ENCODE data around the gene DNAH9.
A peak's percentile ranks its signal among the peaks of the same experiment; 100 is the strongest.

Gene DNAH9

DNA sequence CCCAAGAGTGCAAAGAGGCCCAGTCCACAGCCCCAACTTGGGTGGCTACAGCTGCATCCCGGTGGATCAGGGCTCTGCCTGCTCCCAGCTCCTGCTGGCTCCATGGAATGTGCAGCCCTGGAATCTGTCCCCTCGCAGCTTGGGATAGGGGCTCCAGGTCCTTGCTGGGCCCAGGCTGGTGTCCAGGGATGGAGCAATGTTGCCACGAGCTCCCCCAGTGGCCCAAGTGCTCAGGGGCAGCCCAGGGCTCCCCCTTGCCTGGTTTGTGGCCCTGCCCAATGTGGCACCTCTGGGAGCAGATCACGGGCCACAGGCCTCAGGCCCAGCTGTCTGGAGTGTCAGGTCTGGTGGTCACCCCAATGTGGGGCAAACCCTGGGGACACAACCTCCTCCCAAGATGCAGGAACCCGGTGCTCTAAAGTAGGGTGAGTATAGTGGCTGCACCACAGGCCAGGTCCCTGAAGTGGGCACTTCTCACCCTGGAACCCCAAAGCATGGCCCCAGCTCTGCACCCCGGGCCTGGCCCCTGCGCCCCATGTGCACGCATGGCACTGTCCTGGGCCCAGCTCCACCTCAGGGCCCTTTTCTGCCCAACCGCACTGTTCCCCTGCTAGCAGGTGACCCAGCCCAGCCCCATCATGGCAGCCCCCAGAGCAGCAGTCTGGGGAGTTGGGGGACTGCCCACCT, 14.8 kb upstream of the DNAH9 start:
- Histone ChIP-seq H3K4me2 (ENCODE audit: low read length) (no peak overlapping the region), H3K4ac (ENCODE audit: low read depth, low read length) (no peak overlapping the region), H4K5ac (ENCODE audit: low read length) (no peak overlapping the region), H4K8ac (ENCODE audit: low read depth, low read length) (no peak overlapping the region), H2BK15ac (replicated peaks; ENCODE audit: low read depth) (no peak overlapping the region), H2AK5ac (ENCODE audit: low read length) (no peak overlapping the region), H3K18ac (ENCODE audit: low read length) (no peak overlapping the region), H3K79me2 (ENCODE audit: control insufficient read depth, insufficient read depth, low read length) (no peaks in the 10 kb centered on the region), H3K56ac (ENCODE audit: low read length) (no peak overlapping the region), H3K4me3 (ENCODE audit: low read length) (no peak overlapping the region), H3K79me1 (ENCODE audit: low read length) (no peaks in the 10 kb centered on the region), H2BK5ac (ENCODE audit: low read length) (no peak overlapping the region), H3K27me3 (ENCODE audit: insufficient read depth, low read length, poor library complexity) (no peaks in the 10 kb centered on the region), H3K9ac (ENCODE audit: low read length) (no peak overlapping the region), H3K36me3 (ENCODE audit: control insufficient read depth, insufficient read depth, low read length) (no peaks in the 10 kb centered on the region), H3K23ac (ENCODE audit: low read length) (no peak overlapping the region), H3K27ac (ENCODE audit: low read depth, low read length) (no peak overlapping the region), H2BK120ac (ENCODE audit: low read depth, low read length) (no peak overlapping the region), H3K4me1 (ENCODE audit: control insufficient read depth, low read depth, low read length) (no peaks in the 10 kb centered on the region)
- no CpG with 5 or more reads among the region's 9 CpGs for WGBS (ENCODE audit: extremely low coverage, insufficient coverage, low lambda C conversion rate)
- DNase-seq: no peak

DNA sequence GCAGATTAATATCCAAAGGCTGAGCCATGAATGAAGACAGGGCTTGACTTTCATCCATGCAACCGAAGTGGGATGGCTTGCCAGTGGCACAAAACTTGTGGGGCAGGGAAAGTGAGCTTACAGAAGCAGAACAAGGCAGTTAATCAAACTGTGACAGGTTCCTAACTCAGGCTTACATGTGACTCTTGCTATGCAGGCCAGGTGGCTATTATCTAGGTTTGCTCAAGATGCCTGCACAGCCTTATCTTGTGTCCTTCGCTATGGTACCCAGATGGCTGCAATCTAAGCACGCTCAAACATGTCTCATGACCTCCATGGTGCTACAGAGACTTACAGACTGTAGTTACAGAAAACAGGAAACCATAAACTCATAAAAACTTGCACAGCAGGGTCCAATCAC, 8.6 kb upstream of the DNAH9 start:
- no peak overlapping the region for H3K4me3 ChIP-seq (ENCODE audit: low read length)
- no peak overlapping the region for H3K23ac ChIP-seq (ENCODE audit: low read length)
- H4K8ac ChIP-seq (ENCODE audit: low read depth, low read length): no peak overlapping the region
- no peak overlapping the region for H3K27ac ChIP-seq (ENCODE audit: low read depth, low read length)
- no peak overlapping the region for H3K4me2 ChIP-seq (ENCODE audit: low read length)
- no peaks in the 10 kb centered on the region for H3K79me2 ChIP-seq (ENCODE audit: control insufficient read depth, insufficient read depth, low read length)
- H3K56ac ChIP-seq (ENCODE audit: low read length): no peak overlapping the region
- H2BK15ac ChIP-seq (replicated peaks; ENCODE audit: low read depth): no peak overlapping the region
- H3K9ac ChIP-seq (ENCODE audit: low read length): no peak overlapping the region
- H3K4me1 ChIP-seq (ENCODE audit: control insufficient read depth, low read depth, low read length): peaks cover 4% of the 10 kb centered on the region
- no peak for DNase-seq
- no peak overlapping the region for H3K18ac ChIP-seq (ENCODE audit: low read length)
- no peaks in the 10 kb centered on the region for H3K79me1 ChIP-seq (ENCODE audit: low read length)
- no peak overlapping the region for H2BK120ac ChIP-seq (ENCODE audit: low read depth, low read length)
- H3K27me3 ChIP-seq (ENCODE audit: insufficient read depth, low read length, poor library complexity): no peaks in the 10 kb centered on the region
- no peak overlapping the region for H2AK5ac ChIP-seq (ENCODE audit: low read length)
- no peak overlapping the region for H4K5ac ChIP-seq (ENCODE audit: low read length)
- WGBS (ENCODE audit: extremely low coverage, insufficient coverage, low lambda C conversion rate): no CpG with 5 or more reads among the region's 3 CpGs
- no peak overlapping the region for H3K4ac ChIP-seq (ENCODE audit: low read depth, low read length)
- no peak overlapping the region for H2BK5ac ChIP-seq (ENCODE audit: low read length)
- H3K36me3 ChIP-seq (ENCODE audit: control insufficient read depth, insufficient read depth, low read length): no peaks in the 10 kb centered on the region

GRCh38 chr17:11601661-11602060, 3.4 kb downstream of the DNAH9 start:
- no peak overlapping the region for H4K5ac ChIP-seq (ENCODE audit: low read length)
- no peak overlapping the region for H3K4me2 ChIP-seq (ENCODE audit: low read length)
- no peak for DNase-seq
- no peak overlapping the region for H3K4me3 ChIP-seq (ENCODE audit: low read length)
- H3K79me2 ChIP-seq (ENCODE audit: control insufficient read depth, insufficient read depth, low read length): no peaks in the 10 kb centered on the region
- no peaks in the 10 kb centered on the region for H3K27me3 ChIP-seq (ENCODE audit: insufficient read depth, low read length, poor library complexity)
- no peak overlapping the region for H3K9ac ChIP-seq (ENCODE audit: low read length)
- no CpG with 5 or more reads among the region's 5 CpGs for WGBS (ENCODE audit: extremely low coverage, insufficient coverage, low lambda C conversion rate)
- H3K56ac ChIP-seq (ENCODE audit: low read length): no peak overlapping the region
- peaks cover 3% of the 10 kb centered on the region for H3K4me1 ChIP-seq (ENCODE audit: control insufficient read depth, low read depth, low read length)
- H2BK120ac ChIP-seq (ENCODE audit: low read depth, low read length): no peak overlapping the region
- no peak overlapping the region for H3K27ac ChIP-seq (ENCODE audit: low read depth, low read length)
- no peak overlapping the region for H3K23ac ChIP-seq (ENCODE audit: low read length)
- H3K4ac ChIP-seq (ENCODE audit: low read depth, low read length): no peak overlapping the region
- no peak overlapping the region for H3K18ac ChIP-seq (ENCODE audit: low read length)
- H3K36me3 ChIP-seq (ENCODE audit: control insufficient read depth, insufficient read depth, low read length): no peaks in the 10 kb centered on the region
- H2BK5ac ChIP-seq (ENCODE audit: low read length): no peak overlapping the region
- H3K79me1 ChIP-seq (ENCODE audit: low read length): no peaks in the 10 kb centered on the region
- H2BK15ac ChIP-seq (replicated peaks; ENCODE audit: low read depth): no peak overlapping the region
- H4K8ac ChIP-seq (ENCODE audit: low read depth, low read length): no peak overlapping the region
- no peak overlapping the region for H2AK5ac ChIP-seq (ENCODE audit: low read length)

- no peaks in the 10 kb centered on the region for H3K4me1 ChIP-seq (ENCODE audit: control insufficient read depth, low read depth, low read length)
- H3K27me3 ChIP-seq (ENCODE audit: insufficient read depth, low read length, poor library complexity): no peaks in the 10 kb centered on the region
- H3K36me3 ChIP-seq (ENCODE audit: control insufficient read depth, insufficient read depth, low read length): no peaks in the 10 kb centered on the region
- H3K56ac ChIP-seq (ENCODE audit: low read length): peak overlapping the region; percentile 59
- H2AK5ac ChIP-seq (ENCODE audit: low read length): no peak overlapping the region
- H3K4me3 ChIP-seq (ENCODE audit: low read length): no peak overlapping the region
- no peak overlapping the region for H4K8ac ChIP-seq (ENCODE audit: low read depth, low read length)
- no peak overlapping the region for H3K4me2 ChIP-seq (ENCODE audit: low read length)
- H3K9ac ChIP-seq (ENCODE audit: low read length): no peak overlapping the region
- H3K27ac ChIP-seq (ENCODE audit: low read depth, low read length): no peak overlapping the region
- H3K79me2 ChIP-seq (ENCODE audit: control insufficient read depth, insufficient read depth, low read length): no peaks in the 10 kb centered on the region
- H2BK5ac ChIP-seq (ENCODE audit: low read length): peak overlapping the region; percentile 49
- H4K5ac ChIP-seq (ENCODE audit: low read length): no peak overlapping the region
- no CpG with 5 or more reads among the region's 6 CpGs for WGBS (ENCODE audit: extremely low coverage, insufficient coverage, low lambda C conversion rate)
- no peaks in the 10 kb centered on the region for H3K79me1 ChIP-seq (ENCODE audit: low read length)
- DNase-seq: no peak
- H3K4ac ChIP-seq (ENCODE audit: low read depth, low read length): peak overlapping the region; percentile 7
- no peak overlapping the region for H2BK15ac ChIP-seq (replicated peaks; ENCODE audit: low read depth)
- H3K18ac ChIP-seq (ENCODE audit: low read length): no peak overlapping the region
- no peak overlapping the region for H2BK120ac ChIP-seq (ENCODE audit: low read depth, low read length)
- H3K23ac ChIP-seq (ENCODE audit: low read length): no peak overlapping the region
These were observed 10.1 kb downstream of the DNAH9 start for GRCh38 chr17:11608396-11608795.

DNA sequence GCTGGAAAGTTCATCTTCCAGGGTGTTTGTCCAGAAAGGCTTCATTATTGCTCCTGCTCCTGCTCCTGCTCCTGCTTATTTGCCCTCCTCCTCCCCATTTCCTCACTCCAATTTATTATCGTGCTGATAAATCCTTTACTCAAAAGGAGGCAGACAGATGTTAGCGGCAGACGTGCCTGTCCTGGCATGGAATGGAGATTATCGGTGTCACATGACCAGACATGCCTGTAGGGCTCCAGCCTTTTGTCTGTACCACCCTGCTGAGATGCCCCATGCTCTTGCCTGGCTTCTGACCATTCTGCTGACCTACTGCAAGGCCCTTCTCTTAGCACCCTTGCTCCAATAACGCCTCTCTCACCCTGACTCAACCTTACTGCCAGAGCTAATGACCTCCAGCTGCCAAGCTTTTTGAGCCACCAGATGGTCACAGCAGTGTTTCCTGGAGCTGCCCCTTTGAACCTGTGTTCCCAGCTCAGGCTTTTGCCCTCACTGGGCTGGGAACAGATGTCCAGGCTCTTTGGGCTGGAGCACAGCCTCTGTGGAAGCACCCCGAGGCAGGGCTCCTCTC, 12.8 kb downstream of the DNAH9 start:
- Histone ChIP-seq H3K4me2 (ENCODE audit: low read length) (no peak overlapping the region), H4K5ac (ENCODE audit: low read length) (no peak overlapping the region), H3K18ac (ENCODE audit: low read length) (no peak overlapping the region), H3K27me3 (ENCODE audit: insufficient read depth, low read length, poor library complexity) (no peaks in the 10 kb centered on the region), H3K4me1 (ENCODE audit: control insufficient read depth, low read depth, low read length) (no peaks in the 10 kb centered on the region), H3K4me3 (ENCODE audit: low read length) (no peak overlapping the region), H2AK5ac (ENCODE audit: low read length) (no peak overlapping the region), H3K79me1 (ENCODE audit: low read length) (no peaks in the 10 kb centered on the region), H3K4ac (ENCODE audit: low read depth, low read length) (no peak overlapping the region), H3K27ac (ENCODE audit: low read depth, low read length) (no peak overlapping the region), H3K23ac (ENCODE audit: low read length) (no peak overlapping the region), H2BK5ac (ENCODE audit: low read length) (no peak overlapping the region), H3K9ac (ENCODE audit: low read length) (no peak overlapping the region), H3K79me2 (ENCODE audit: control insufficient read depth, insufficient read depth, low read length) (no peaks in the 10 kb centered on the region), H2BK15ac (replicated peaks; ENCODE audit: low read depth) (no peak overlapping the region), H3K36me3 (ENCODE audit: control insufficient read depth, insufficient read depth, low read length) (no peaks in the 10 kb centered on the region), H3K56ac (ENCODE audit: low read length) (no peak overlapping the region), H2BK120ac (ENCODE audit: low read depth, low read length) (no peak overlapping the region), H4K8ac (ENCODE audit: low read depth, low read length) (no peak overlapping the region)
- DNase-seq: peak; percentile 82
- WGBS (ENCODE audit: extremely low coverage, insufficient coverage, low lambda C conversion rate): no CpG with 5 or more reads among the region's 6 CpGs

GRCh38 chr17:11612956-11613355, 14.7 kb downstream of the DNAH9 start:
- Histone ChIP-seq H4K5ac (ENCODE audit: low read length) (no peak overlapping the region), H2BK15ac (replicated peaks; ENCODE audit: low read depth) (no peak overlapping the region), H3K4me2 (ENCODE audit: low read length) (no peak overlapping the region), H3K9ac (ENCODE audit: low read length) (no peak overlapping the region), H2BK120ac (ENCODE audit: low read depth, low read length) (no peak overlapping the region), H3K23ac (ENCODE audit: low read length) (no peak overlapping the region), H4K8ac (ENCODE audit: low read depth, low read length) (no peak overlapping the region), H3K27me3 (ENCODE audit: insufficient read depth, low read length, poor library complexity) (no peaks in the 10 kb centered on the region), H3K4me3 (ENCODE audit: low read length) (no peak overlapping the region), H3K4me1 (ENCODE audit: control insufficient read depth, low read depth, low read length) (no peaks in the 10 kb centered on the region), H3K79me2 (ENCODE audit: control insufficient read depth, insufficient read depth, low read length) (no peaks in the 10 kb centered on the region), H3K18ac (ENCODE audit: low read length) (no peak overlapping the region), H3K27ac (ENCODE audit: low read depth, low read length) (no peak overlapping the region), H3K36me3 (ENCODE audit: control insufficient read depth, insufficient read depth, low read length) (no peaks in the 10 kb centered on the region), H2AK5ac (ENCODE audit: low read length) (no peak overlapping the region), H2BK5ac (ENCODE audit: low read length) (no peak overlapping the region), H3K56ac (ENCODE audit: low read length) (no peak overlapping the region), H3K79me1 (ENCODE audit: low read length) (no peaks in the 10 kb centered on the region), H3K4ac (ENCODE audit: low read depth, low read length) (no peak overlapping the region)
- DNase-seq: no peak
- WGBS (ENCODE audit: extremely low coverage, insufficient coverage, low lambda C conversion rate): no CpG with 5 or more reads among the region's 2 CpGs

All from mesendoderm (in vitro differentiated cells).